Measurements from ENCODE around the gene ACSM6. TPM values are rescaled to one million over a fixed set of nuclear protein-coding genes. Genes with fewer than 3 reads are reported as not detected.
"Not testable (repeated sequence)": the region's sequence is repeated elsewhere in the genome, so short reads cannot be mapped to it uniquely, and the experiment has no call there.

Gene ACSM6, protein sequence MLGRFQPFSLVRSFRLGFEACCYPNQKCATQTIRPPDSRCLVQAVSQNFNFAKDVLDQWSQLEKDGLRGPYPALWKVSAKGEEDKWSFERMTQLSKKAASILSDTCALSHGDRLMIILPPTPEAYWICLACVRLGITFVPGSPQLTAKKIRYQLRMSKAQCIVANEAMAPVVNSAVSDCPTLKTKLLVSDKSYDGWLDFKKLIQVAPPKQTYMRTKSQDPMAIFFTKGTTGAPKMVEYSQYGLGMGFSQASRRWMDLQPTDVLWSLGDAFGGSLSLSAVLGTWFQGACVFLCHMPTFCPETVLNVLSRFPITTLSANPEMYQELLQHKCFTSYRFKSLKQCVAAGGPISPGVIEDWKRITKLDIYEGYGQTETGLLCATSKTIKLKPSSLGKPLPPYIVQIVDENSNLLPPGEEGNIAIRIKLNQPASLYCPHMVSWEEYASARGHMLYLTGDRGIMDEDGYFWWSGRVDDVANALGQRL
- total RNA-seq (2014; rRNA removed; shearing (Covaris generic); ENCODE audit: low replicate concordance), result 0.10 TPM in 1 of 2 replicates, not detected in the other

GRCh38 chr10:95193944-95194343 is at the start of gene ACSM6:
Gene ACSM6 (plus strand): TSS chr10:95194238. CDS start chr10:95194486, 248 bp downstream.
- in situ Hi-C loops (cut with HindIII; ENCODE audit: low pct_unique_long_range_greater_than_20kb, low sequenced_read_pairs), result no loop called here
- no peak for DNase-seq (ENCODE audit: low read depth)

GRCh38 chr10:95168694-95169093 is 25.3 kb upstream of the ACSM6 start:
- in situ Hi-C loops (cut with HindIII; ENCODE audit: low pct_unique_long_range_greater_than_20kb, low sequenced_read_pairs), result no loop called here
- no peak for DNase-seq (ENCODE audit: low read depth)

DNA sequence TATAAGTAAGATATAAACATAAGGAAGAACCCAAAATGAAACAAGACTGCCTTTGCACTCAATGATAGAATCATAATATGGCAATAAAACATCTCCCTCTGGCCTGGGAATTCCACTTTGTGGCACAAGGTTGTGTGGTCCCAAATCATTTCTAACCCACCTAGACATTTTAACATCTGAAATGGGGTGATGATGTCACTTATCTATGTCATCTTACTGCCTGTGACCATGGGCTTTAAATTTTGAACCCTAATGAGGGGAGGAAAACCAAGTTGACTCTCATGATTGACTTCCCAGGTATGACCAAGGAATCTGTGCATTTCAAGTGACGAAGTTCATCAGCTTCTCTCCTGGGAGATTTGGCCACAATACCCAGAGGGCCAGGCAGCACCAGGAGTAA is 24.5 kb upstream of the ACSM6 start:
- no peak for DNase-seq (ENCODE audit: low read depth)
- in situ Hi-C loops (cut with HindIII; ENCODE audit: low pct_unique_long_range_greater_than_20kb, low sequenced_read_pairs), result no loop called here

GRCh38 chr10:95170790-95171189 is 23.2 kb upstream of the ACSM6 start:
- DNase-seq (ENCODE audit: low read depth), result no peak
- in situ Hi-C loops (cut with HindIII; ENCODE audit: low pct_unique_long_range_greater_than_20kb, low sequenced_read_pairs), result no loop called here

DNA sequence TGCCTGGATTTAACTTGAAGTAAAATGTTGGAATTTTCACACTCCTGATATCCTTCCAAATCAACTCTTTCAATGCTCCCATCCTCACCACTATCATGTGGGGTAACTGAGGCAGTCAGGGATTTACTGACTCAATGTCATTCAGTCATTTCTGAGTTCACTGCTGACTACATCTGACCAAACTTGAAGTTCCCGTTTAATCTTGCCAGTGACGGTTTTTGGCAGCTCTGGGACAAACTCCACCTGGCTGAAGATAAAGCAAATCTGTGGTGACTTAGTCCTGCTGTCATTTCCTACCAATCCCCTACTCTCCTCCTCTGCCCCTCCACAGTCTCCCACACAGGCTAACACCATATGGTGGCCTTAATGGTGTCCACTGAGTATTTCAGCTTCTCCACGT is 22.7 kb upstream of the ACSM6 start:
- no peak for DNase-seq (ENCODE audit: low read depth)
- in situ Hi-C loops (cut with HindIII; ENCODE audit: low pct_unique_long_range_greater_than_20kb, low sequenced_read_pairs), result no loop called here

GRCh38 chr10:95172851-95173250 is 21.2 kb upstream of the ACSM6 start:
- in situ Hi-C loops (cut with HindIII; ENCODE audit: low pct_unique_long_range_greater_than_20kb, low sequenced_read_pairs), result no loop called here
- no peak for DNase-seq (ENCODE audit: low read depth)

DNA sequence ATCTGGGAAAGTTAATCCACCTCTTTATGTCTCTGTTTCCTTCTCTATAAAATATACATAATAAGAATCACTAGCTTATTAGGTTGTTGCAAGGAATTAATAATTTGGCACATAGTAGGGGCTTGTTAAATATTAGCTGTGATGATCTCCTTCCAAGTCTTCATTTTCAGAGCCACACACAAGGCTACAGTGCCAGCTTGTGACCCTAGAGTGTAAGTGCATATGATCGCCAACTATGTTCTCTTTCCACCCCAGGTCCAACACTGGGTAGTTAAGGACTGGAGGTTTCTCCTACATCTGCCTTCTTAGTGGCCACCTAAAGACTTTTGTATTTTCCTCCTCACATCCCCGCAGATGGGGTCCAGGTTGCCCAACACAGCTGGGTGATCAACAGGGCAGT is 17.9 kb upstream of the ACSM6 start:
- in situ Hi-C loops (cut with HindIII; ENCODE audit: low pct_unique_long_range_greater_than_20kb, low sequenced_read_pairs), result no loop called here
- DNase-seq (ENCODE audit: low read depth), result no peak

DNA sequence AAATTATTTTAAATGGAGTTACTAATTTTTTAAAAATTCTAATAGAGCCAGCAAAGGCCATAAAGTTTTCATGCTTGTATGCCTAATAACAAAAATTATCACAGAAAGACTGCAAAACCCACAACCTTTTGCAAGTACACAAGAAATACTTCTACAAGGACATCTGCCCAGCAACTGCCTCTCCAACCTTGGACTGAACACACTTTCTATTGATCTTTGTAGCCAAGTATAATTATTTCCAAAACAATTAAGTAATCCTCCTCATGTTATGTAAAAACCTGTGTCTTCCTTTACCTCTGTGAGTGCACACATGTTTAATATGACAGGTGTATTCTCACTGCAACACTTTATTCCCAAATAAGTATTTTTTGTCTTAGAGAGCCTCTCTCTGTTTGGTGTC is 16.6 kb upstream of the ACSM6 start:
- DNase-seq (ENCODE audit: low read depth), result no peak
- in situ Hi-C loops (cut with HindIII; ENCODE audit: low pct_unique_long_range_greater_than_20kb, low sequenced_read_pairs), result no loop called here

- in situ Hi-C loops (cut with HindIII; ENCODE audit: low pct_unique_long_range_greater_than_20kb, low sequenced_read_pairs), result no loop called here
Measured at GRCh38 chr10:95178266-95178665, 15.8 kb upstream of the ACSM6 start.

GRCh38 chr10:95178797-95179196 is 15.2 kb upstream of the ACSM6 start:
- in situ Hi-C loops (cut with HindIII; ENCODE audit: low pct_unique_long_range_greater_than_20kb, low sequenced_read_pairs), result no loop called here
- DNase-seq (ENCODE audit: low read depth), result no peak

More at GRCh38 chr10:95178266-95178665, 15.8 kb upstream of the ACSM6 start:
- DNase-seq (ENCODE audit: low read depth), result no peak

DNA sequence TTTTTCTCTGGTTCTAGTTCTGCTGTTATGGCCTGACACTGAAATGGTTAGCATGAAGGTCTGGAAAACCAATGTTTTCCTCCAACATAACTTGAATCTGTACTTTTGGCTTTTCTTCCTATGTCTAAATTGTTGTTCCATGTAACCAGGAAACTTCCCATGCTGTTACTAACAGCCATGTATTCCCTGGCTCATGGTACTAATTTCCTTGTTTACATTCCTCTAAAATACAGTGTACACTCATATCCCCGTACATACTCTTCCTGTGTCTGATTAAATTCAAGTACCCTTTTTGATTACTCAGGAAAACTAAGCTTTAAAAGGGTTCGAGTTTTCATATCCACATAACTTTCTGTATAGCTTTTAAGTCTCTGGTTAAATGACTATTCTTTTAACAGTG is 12.3 kb upstream of the ACSM6 start:
- DNase-seq (ENCODE audit: low read depth), result no peak
- in situ Hi-C loops (cut with HindIII; ENCODE audit: low pct_unique_long_range_greater_than_20kb, low sequenced_read_pairs), result no loop called here

GRCh38 chr10:95183271-95184230 is 10.5 kb upstream of the ACSM6 start:
- in situ Hi-C loops (cut with HindIII; ENCODE audit: low pct_unique_long_range_greater_than_20kb, low sequenced_read_pairs), result no loop called here
- peak; percentile 87 for DNase-seq (ENCODE audit: low read depth)

- DNase-seq (ENCODE audit: low read depth), result no peak
- in situ Hi-C loops (cut with HindIII; ENCODE audit: low pct_unique_long_range_greater_than_20kb, low sequenced_read_pairs), result no loop called here
Measured at GRCh38 chr10:95187617-95188016, 6.4 kb upstream of the ACSM6 start.

DNA sequence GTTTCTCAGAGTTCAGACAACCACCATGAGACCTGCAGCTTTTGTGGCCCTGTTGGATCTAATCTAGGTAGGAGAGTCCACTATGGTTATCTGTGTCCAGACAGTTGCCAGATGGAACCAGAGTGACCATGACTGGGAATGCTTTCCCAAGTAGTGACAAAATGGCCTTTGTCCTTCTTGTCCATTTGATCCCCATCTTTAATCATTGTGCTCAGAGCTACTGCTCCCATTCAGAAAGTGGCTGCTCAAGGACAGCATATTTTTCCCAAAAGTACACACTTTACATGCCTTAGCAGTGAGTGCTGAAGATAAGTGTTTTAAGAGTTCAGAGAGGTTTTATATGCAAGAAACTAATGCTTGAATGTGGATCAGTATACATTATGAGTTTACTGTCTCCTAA is 5.4 kb upstream of the ACSM6 start:
- no peak for DNase-seq (ENCODE audit: low read depth)
- in situ Hi-C loops (cut with HindIII; ENCODE audit: low pct_unique_long_range_greater_than_20kb, low sequenced_read_pairs), result no loop called here

GRCh38 chr10:95196046-95196445 is 2.0 kb downstream of the ACSM6 start:
- no peak for DNase-seq (ENCODE audit: low read depth)
- in situ Hi-C loops (cut with HindIII; ENCODE audit: low pct_unique_long_range_greater_than_20kb, low sequenced_read_pairs), result no loop called here

- DNase-seq (ENCODE audit: low read depth), result peak; percentile 53
- in situ Hi-C loops (cut with HindIII; ENCODE audit: low pct_unique_long_range_greater_than_20kb, low sequenced_read_pairs), result no loop called here
Measured at GRCh38 chr10:95201736-95202135, 7.7 kb downstream of the ACSM6 start.

GRCh38 chr10:95202865-95203264 is 8.8 kb downstream of the ACSM6 start:
- in situ Hi-C loops (cut with HindIII; ENCODE audit: low pct_unique_long_range_greater_than_20kb, low sequenced_read_pairs), result not testable (repeated sequence)

DNA sequence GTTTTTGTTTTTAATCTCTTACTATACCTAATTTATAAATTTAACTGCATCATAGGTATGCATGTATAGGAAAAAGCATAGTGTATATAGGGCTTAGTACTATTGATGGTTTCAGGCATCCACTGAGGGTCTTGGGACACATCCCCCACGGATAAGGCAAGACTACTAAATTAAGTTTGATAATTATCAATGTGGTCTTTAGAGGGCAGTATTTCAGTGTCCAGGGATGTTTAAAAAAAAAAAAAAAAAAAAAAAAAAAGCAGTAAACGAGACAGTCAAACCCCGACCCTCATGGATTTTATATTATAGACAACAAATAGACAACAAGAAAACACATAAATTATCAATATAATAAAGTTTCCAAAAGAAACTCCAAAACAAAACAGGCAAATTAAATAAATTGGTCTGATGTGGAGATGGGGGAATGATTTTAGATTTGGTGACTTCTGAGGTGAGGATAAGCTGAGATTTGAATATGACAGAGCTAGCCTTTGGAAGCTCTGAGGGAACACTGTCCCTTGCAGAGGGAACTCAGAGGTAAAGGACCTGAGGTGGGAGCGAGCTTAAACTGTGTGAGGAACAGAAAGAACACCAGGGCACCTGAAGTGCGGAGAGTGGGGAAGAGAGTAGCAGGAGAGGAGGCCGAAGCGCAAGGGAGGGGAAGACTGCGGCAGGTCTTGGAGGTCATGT is 14.8 kb downstream of the ACSM6 start:
- peak; percentile 45 for DNase-seq (ENCODE audit: low read depth)
- in situ Hi-C loops (cut with HindIII; ENCODE audit: low pct_unique_long_range_greater_than_20kb, low sequenced_read_pairs), result no loop called here

More at GRCh38 chr10:95202865-95203264, 8.8 kb downstream of the ACSM6 start:
- not testable (repeated sequence) for DNase-seq (ENCODE audit: low read depth)

All from Caki2 (cell line).